Activated B cell treated with CpG ODN at 0.5 μM for 24 hours (primary cell): ENCODE data around the gene PDP2. TPM values are rescaled to one million over a fixed set of nuclear protein-coding genes. Genes with fewer than 3 reads are reported as not detected.
"Not testable (repeated sequence)": the region's sequence is repeated elsewhere in the genome, so short reads cannot be mapped to it uniquely, and the experiment has no call there.

Experiments used
- ATAC-seq: fragments of 200-7000 bp; cut with Tn5 transposase; one replicate; pipeline ENCODE4 v1.10.0; 2021; ENCODE audit warnings: low read depth, mild to moderate bottlenecking, moderate library complexity
- CTCF ChIA-PET: fragments of 350-600 bp; sonication (Branson Sonifier 250); formaldehyde crosslinking; loops from one replicate; lab custom pipeline; 2021; ENCODE audit warnings: antibody characterized with exemption; lab: Charles Lee
- POLR2A ChIA-PET: fragments of 350-600 bp; sonication (Branson Sonifier 250); formaldehyde crosslinking; loops from one replicate; lab custom pipeline; 2021; ENCODE audit warnings: antibody characterized with exemption; lab: Charles Lee
- DNase-seq: peaks from one replicate; pipeline ENCODE4 v3.0.0; 2022
- H3K27ac Mint-ChIP-seq: one replicate; pipeline ENCODE4 v1.8.0; 2020; ENCODE audit warnings: mixed read lengths
- H3K27me3 Mint-ChIP-seq: one replicate; pipeline ENCODE4 v1.8.0; 2021; ENCODE audit warnings: mixed read lengths
- H3K36me3 Mint-ChIP-seq: one replicate; pipeline ENCODE4 v1.8.0; 2021; ENCODE audit warnings: low read depth, mixed read lengths
- H3K4me1 Mint-ChIP-seq: one replicate; pipeline ENCODE4 v1.8.0; 2021; ENCODE audit warnings: mixed read lengths
- H3K4me3 Mint-ChIP-seq: one replicate; pipeline ENCODE4 v1.8.0; 2020; ENCODE audit warnings: mild to moderate bottlenecking, mixed read lengths
- H3K9me3 Mint-ChIP-seq: one replicate; pipeline ENCODE4 v1.8.0; 2020; ENCODE audit warnings: mixed read lengths
- intact Hi-C: fragments of 100-400 bp; cut with micrococcal nuclease; formaldehyde crosslinking; loops from one replicate; pipeline ENCODE4 v1.15.1; 2024
- total RNA-seq: library from RNA; stranded (reverse); gene quantifications from 2 replicates; pipeline ENCODE4 v1.2.3, GENCODE V29; 2022
- TF ChIP-seq, protein P1 (sequence below): fragments of 200-600 bp; IDR thresholded peaks from one replicate; pipeline ENCODE4 v1.8.0; 2022; ENCODE audit warnings: antibody characterized with exemption, mild to moderate bottlenecking

PDP2 gene
- total RNA-seq, 1 donor from 2014 or later, result 13.2 TPM

DNA sequence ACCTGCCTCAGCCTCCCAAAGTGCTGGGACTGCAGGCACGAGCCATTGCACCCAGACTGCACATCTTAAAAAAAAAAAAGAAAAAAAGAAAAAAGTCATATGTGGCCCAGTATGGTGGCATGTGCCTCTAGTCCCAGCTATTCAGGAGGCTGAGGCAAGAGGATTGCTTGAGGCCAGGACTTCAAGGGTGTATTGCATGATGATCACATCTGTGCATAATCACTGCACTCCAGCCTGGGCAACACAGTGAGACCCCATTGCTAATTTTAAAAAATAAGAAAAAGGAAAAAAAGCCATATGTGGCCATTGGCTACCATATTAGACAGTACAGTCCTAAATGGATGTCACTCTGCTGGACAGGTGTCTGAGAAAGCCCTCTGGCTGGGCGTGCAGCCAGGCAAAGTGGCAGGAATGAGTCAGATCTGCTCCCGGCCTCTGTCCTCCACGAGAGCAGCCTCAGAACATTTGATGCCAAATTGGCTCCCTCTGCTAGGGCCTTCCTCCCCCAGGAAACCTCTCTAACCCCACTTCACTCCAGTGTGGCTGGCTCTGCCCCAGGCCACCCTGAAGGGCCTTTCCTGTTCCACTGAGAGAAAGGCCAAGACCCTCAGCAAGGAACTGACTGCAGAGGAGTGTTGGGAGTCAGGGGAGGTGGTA lies 21.4 kb upstream of the PDP2 start:
- Mint-ChIP-seq H3K27me3 (peaks cover 2% of the 10 kb centered on the region), H3K36me3 (no peaks in the 10 kb centered on the region), H3K4me1 (no peaks in the 10 kb centered on the region), H3K27ac (no peak overlapping the region), H3K9me3 (no peaks in the 10 kb centered on the region), H3K4me3 (no peak overlapping the region)
- TF ChIP-seq, protein P1, sequence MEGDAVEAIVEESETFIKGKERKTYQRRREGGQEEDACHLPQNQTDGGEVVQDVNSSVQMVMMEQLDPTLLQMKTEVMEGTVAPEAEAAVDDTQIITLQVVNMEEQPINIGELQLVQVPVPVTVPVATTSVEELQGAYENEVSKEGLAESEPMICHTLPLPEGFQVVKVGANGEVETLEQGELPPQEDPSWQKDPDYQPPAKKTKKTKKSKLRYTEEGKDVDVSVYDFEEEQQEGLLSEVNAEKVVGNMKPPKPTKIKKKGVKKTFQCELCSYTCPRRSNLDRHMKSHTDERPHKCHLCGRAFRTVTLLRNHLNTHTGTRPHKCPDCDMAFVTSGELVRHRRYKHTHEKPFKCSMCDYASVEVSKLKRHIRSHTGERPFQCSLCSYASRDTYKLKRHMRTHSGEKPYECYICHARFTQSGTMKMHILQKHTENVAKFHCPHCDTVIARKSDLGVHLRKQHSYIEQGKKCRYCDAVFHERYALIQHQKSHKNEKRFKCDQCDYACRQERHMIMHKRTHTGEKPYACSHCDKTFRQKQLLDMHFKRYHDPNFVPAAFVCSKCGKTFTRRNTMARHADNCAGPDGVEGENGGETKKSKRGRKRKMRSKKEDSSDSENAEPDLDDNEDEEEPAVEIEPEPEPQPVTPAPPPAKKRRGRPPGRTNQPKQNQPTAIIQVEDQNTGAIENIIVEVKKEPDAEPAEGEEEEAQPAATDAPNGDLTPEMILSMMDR, result no peak
- peak; percentile 18 for ATAC-seq
- ChIA-PET CTCF (interaction anchor here (0.8 kb wide), 1 partner anchor 9 kb away, joined by 3 read pairs; no protein-coding TSS in a partner anchor), POLR2A (no interaction called here)
- intact Hi-C loops, result no loop called here
- no peak for DNase-seq

DNA sequence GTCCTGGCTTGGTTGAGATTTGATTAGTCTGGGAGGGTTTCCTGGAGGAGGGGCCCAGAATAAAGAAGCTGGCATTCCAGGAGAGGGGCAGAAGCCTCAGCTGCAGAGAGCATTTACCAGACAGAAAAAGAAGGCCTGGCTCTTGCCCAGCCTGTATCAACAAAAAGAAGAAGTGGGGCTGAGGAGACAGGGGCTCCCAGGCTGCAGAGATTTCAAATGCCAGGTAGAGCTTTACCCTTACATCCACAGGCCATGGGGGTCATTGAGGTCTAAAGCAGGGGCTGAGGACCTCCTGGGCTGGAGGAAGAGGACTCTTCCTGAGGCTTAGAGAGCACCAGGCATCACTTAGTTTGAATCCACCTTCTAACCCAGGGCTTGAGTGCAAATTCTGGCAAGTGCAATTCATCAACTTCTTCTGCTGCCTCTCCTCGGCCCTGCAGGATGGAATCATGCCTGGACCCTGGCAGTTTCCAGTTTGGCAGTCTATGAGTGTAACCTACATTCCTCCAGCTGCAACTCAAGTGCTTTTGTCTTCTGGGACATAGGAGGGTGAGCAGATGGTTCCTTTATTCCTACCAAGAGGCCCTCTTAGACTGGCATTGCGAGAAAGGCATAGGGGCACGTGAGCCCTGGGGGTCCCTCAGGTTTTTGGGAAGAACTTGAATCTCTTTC lies 20.8 kb upstream of the PDP2 start:
- Mint-ChIP-seq H3K27ac (no peak overlapping the region), H3K9me3 (no peaks in the 10 kb centered on the region), H3K36me3 (no peaks in the 10 kb centered on the region), H3K4me3 (no peak overlapping the region), H3K4me1 (no peaks in the 10 kb centered on the region), H3K27me3 (peaks cover 2% of the 10 kb centered on the region)
- DNase-seq (no peak), ATAC-seq (no peak)
- TF ChIP-seq, protein P1, result no peak
- POLR2A ChIA-PET, result no interaction called here
- CTCF ChIA-PET, result interaction anchor here (0.8 kb wide), 1 partner anchor 8 kb away, joined by 3 read pairs; no protein-coding TSS in a partner anchor
- intact Hi-C loops, result no loop called here

GRCh38 chr16:66862023-66862520 lies 18.2 kb upstream of the PDP2 start:
- H3K9me3 Mint-ChIP-seq, result no peaks in the 10 kb centered on the region
- no peaks in the 10 kb centered on the region for H3K36me3 Mint-ChIP-seq
- intact Hi-C loops, result no loop called here
- H3K4me1 Mint-ChIP-seq, result no peaks in the 10 kb centered on the region
- TF ChIP-seq, protein P1, result no peak
- H3K27ac Mint-ChIP-seq, result no peak overlapping the region
- ATAC-seq (no peak), DNase-seq (no peak)
- no peak overlapping the region for H3K4me3 Mint-ChIP-seq
- POLR2A ChIA-PET, result no interaction called here
- CTCF ChIA-PET, result no interaction called here
- H3K27me3 Mint-ChIP-seq, result peaks cover 5% of the 10 kb centered on the region

- no peaks in the 10 kb centered on the region for H3K9me3 Mint-ChIP-seq
- no peak overlapping the region for H3K4me3 Mint-ChIP-seq
- ChIA-PET CTCF (no interaction called here), POLR2A (interaction anchor here (0.6 kb wide), 1 partner anchor 299 kb away, joined by 3 read pairs; no protein-coding TSS in a partner anchor)
- no peaks in the 10 kb centered on the region for H3K36me3 Mint-ChIP-seq
- H3K27ac Mint-ChIP-seq, result no peak overlapping the region
- TF ChIP-seq, protein P1, result no peak
- no peak for DNase-seq
- H3K27me3 Mint-ChIP-seq, result peaks cover 7% of the 10 kb centered on the region
- intact Hi-C loops, result no loop called here
- no peaks in the 10 kb centered on the region for H3K4me1 Mint-ChIP-seq
- ATAC-seq, result no peak
These were observed 16.6 kb upstream of the PDP2 start for GRCh38 chr16:66863707-66864106.

- no peaks in the 10 kb centered on the region for H3K36me3 Mint-ChIP-seq
- DNase-seq (no peak), ATAC-seq (no peak)
- POLR2A ChIA-PET, result interaction anchor here (2.2 kb wide), 1 partner anchor 39 kb away, joined by 11 read pairs; the partner anchor contains the start of gene NAE1
- no peak overlapping the region for H3K4me3 Mint-ChIP-seq
- H3K4me1 Mint-ChIP-seq, result peaks cover 15% of the 10 kb centered on the region
- H3K9me3 Mint-ChIP-seq, result no peaks in the 10 kb centered on the region
- intact Hi-C loops, result loop anchor here (5.0 kb wide), 1 partner anchor 262 kb away; no protein-coding TSS in a partner anchor
- CTCF ChIA-PET, result interaction anchor here (1.9 to 4.9 kb wide), 3 partner anchors 39 to 463 kb away, joined by 6 to 57 read pairs (median 51); partner anchors contain the start of gene NAE1
- H3K27me3 Mint-ChIP-seq, result peaks cover 6% of the 10 kb centered on the region
- TF ChIP-seq, protein P1, result no peak
- H3K27ac Mint-ChIP-seq, result no peak overlapping the region
These were observed 10.9 kb upstream of the PDP2 start for GRCh38 chr16:66869424-66869823.

GRCh38 chr16:66871363-66871762 lies 9.0 kb upstream of the PDP2 start:
- H3K27me3 Mint-ChIP-seq, intact Hi-C loops, DNase-seq, H3K9me3 Mint-ChIP-seq, H3K4me3 Mint-ChIP-seq, H3K27ac Mint-ChIP-seq, ATAC-seq, H3K36me3 Mint-ChIP-seq: not testable (repeated sequence)
- POLR2A ChIA-PET, result interaction anchor here (0.7 kb wide), 1 partner anchor 533 kb away, joined by 3 read pairs; no protein-coding TSS in a partner anchor
- CTCF ChIA-PET, result interaction anchor here (1.9 to 3.5 kb wide), 2 partner anchors 41 to 465 kb away, joined by 6 to 14 read pairs; partner anchors contain the start of gene NAE1
- peaks cover 15% of the 10 kb centered on the region for H3K4me1 Mint-ChIP-seq
